ENCODE measurements around the gene EHD1. TPM values are rescaled to one million over a fixed set of nuclear protein-coding genes. Genes with fewer than 3 reads are reported as not detected.

Gene EHD1
- total RNA-seq, 2 donors from 2014 or later = 67.4 to 140 TPM

DNA sequence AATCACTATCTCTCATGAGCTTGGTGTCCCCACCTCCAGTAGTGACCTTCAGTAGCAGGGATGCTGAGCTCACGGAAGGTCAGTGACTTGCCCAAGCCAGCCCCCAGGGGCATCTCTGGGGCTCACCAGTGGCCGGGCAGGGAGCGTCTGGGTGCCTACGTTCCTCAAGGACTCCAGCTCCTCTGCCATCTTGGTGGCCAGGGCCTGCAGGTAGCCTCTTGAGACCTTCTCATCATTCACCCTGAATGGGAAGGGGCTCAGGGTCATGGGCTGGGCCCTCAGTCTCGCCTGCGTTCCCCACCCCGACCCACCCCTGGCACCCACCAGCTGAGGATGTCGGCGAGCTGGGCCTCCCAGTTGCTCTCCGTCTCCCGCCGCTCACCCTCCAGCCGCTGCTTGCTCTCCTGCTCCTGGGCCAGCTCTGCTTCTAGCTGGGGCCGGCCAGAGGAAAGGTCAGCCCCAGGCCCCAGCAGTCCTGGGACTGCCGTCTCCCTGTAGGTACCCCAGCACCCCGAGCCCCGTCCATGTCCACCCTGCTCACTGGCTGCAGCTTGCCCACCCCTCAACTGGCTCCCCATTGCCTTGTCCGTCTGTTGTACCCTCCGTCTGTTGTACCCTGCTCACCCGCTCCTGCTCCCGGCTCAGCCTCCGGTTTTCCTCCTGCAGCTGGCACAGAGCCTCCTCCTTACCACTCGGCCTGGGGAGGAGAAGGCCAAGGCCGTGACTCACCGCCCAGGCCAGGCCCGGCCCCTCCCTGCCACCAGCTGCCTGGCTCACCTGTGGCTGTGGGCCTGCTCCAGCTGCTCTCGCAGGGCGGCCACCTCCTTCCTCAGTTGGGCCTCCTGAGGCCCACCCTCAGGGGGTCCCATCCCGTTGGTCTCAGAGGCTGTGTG, 43.5 kb downstream of the EHD1 start:
- Histone ChIP-seq H3K27me3 (replicated peaks; ENCODE audit: insufficient read depth) (no peaks in the 10 kb centered on the region), H3K9me3 (no peaks in the 10 kb centered on the region), H3K27ac (no peak overlapping the region), H3K36me3 (no peaks in the 10 kb centered on the region), H3K4me3 (no peak overlapping the region), H3K4me1 (ENCODE audit: control insufficient read depth in 1 of 2, low read depth in 2 of 2) (no peaks in the 10 kb centered on the region)
- no peak for DNase-seq (ENCODE audit: low spot score)
- TF ChIP-seq, protein P1, sequence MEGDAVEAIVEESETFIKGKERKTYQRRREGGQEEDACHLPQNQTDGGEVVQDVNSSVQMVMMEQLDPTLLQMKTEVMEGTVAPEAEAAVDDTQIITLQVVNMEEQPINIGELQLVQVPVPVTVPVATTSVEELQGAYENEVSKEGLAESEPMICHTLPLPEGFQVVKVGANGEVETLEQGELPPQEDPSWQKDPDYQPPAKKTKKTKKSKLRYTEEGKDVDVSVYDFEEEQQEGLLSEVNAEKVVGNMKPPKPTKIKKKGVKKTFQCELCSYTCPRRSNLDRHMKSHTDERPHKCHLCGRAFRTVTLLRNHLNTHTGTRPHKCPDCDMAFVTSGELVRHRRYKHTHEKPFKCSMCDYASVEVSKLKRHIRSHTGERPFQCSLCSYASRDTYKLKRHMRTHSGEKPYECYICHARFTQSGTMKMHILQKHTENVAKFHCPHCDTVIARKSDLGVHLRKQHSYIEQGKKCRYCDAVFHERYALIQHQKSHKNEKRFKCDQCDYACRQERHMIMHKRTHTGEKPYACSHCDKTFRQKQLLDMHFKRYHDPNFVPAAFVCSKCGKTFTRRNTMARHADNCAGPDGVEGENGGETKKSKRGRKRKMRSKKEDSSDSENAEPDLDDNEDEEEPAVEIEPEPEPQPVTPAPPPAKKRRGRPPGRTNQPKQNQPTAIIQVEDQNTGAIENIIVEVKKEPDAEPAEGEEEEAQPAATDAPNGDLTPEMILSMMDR (IDR thresholded peaks at IDR 0.05) = no peak
- no peak for ATAC-seq (ENCODE audit: insufficient number of reproducible peaks, low FRiP score, low read depth)

DNA sequence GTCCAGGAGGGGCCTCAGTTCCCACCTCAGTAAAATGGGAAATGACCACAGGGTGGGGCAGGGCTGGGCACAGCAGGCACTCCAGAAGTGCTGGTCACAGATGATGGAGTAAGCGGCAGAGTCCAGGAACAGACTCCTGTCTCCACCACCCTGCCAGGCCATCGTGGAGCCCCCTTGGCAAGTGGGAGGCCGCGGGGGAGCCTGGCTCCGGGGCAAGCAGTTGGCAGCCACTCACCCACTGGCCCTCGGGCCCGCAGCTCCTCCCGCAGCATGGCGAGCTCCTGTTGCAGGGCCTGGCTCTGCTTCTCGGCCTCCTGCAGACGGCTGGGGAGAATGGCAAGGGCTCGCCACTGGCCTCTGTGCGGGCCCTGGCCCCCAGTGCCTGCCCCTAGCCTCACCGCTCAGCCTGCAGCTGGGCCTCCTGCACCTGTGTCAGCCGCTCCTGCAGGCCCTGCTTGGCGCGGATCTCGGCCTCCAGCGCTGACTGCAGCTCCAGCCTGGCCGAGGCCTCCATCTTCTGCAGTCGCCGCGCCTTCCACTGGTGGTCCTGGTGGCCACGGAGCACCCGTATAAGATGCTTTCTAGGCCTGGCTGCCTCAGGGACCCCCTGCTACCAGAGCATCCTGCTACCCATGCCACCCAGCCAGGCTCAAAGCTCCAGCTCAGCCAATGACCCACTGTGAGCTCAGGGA, 44.2 kb downstream of the EHD1 start:
- ATAC-seq (ENCODE audit: insufficient number of reproducible peaks, low FRiP score, low read depth) (no peak), DNase-seq (ENCODE audit: low spot score) (no peak)
- Histone ChIP-seq H3K27me3 (replicated peaks; ENCODE audit: insufficient read depth) (no peaks in the 10 kb centered on the region), H3K36me3 (no peaks in the 10 kb centered on the region), H3K27ac (no peak overlapping the region), H3K4me3 (no peak overlapping the region), H3K9me3 (no peaks in the 10 kb centered on the region), H3K4me1 (ENCODE audit: control insufficient read depth in 1 of 2, low read depth in 2 of 2) (no peaks in the 10 kb centered on the region)
- TF ChIP-seq, protein P1 (IDR thresholded peaks at IDR 0.05) = no peak

DNA sequence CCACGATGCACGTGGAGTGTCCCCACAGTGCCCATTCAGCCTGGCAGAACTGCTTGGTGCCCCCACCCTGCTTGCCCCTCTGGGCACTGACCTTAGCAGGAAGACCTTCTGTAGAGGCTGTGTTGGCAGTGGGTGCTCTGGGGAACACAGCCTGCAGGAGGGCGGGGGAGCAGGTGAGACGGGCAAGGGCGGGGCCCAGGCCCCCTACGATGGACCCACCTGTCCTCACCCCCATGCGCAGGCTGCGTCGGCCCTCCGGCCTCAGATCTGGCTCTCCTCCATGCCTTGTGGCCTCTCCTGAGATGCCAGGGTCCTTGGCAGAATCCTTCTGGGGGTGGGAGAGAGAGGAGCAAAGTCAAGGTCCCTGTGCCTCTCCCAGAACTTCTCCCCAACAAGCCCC, 44.9 kb downstream of the EHD1 start:
- no peak overlapping the region for H3K4me3 ChIP-seq
- H3K36me3 ChIP-seq = no peaks in the 10 kb centered on the region
- H3K4me1 ChIP-seq (ENCODE audit: control insufficient read depth in 1 of 2, low read depth in 2 of 2) = no peaks in the 10 kb centered on the region
- no peaks in the 10 kb centered on the region for H3K9me3 ChIP-seq
- TF ChIP-seq, protein P1 (IDR thresholded peaks at IDR 0.05) = no peak
- ATAC-seq (ENCODE audit: insufficient number of reproducible peaks, low FRiP score, low read depth) = no peak
- H3K27ac ChIP-seq = no peak overlapping the region
- no peak for DNase-seq (ENCODE audit: low spot score)
- H3K27me3 ChIP-seq (replicated peaks; ENCODE audit: insufficient read depth) = no peaks in the 10 kb centered on the region

DNA sequence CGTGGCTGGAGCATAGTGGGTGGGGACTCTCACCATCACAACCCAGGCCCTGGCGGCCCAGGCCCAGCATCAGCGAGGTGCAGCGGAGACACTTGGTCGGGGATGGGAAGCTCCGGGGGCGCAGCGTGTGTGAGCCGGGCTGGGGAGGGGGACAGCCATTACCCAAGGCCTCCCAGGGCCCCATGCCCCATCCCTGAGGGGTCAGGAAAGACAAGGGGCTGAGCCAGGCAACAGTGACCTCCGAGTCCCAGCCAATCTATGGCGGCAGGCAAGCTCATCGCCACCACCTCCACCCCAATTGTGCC, 45.3 kb downstream of the EHD1 start:
- Histone ChIP-seq H3K27me3 (replicated peaks; ENCODE audit: insufficient read depth) (no peaks in the 10 kb centered on the region), H3K4me1 (ENCODE audit: control insufficient read depth in 1 of 2, low read depth in 2 of 2) (no peaks in the 10 kb centered on the region), H3K9me3 (no peaks in the 10 kb centered on the region), H3K36me3 (no peaks in the 10 kb centered on the region), H3K4me3 (no peak overlapping the region), H3K27ac (no peak overlapping the region)
- ATAC-seq (ENCODE audit: insufficient number of reproducible peaks, low FRiP score, low read depth) (no peak), DNase-seq (ENCODE audit: low spot score) (no peak)
- TF ChIP-seq, protein P1 (IDR thresholded peaks at IDR 0.05) = no peak

DNA sequence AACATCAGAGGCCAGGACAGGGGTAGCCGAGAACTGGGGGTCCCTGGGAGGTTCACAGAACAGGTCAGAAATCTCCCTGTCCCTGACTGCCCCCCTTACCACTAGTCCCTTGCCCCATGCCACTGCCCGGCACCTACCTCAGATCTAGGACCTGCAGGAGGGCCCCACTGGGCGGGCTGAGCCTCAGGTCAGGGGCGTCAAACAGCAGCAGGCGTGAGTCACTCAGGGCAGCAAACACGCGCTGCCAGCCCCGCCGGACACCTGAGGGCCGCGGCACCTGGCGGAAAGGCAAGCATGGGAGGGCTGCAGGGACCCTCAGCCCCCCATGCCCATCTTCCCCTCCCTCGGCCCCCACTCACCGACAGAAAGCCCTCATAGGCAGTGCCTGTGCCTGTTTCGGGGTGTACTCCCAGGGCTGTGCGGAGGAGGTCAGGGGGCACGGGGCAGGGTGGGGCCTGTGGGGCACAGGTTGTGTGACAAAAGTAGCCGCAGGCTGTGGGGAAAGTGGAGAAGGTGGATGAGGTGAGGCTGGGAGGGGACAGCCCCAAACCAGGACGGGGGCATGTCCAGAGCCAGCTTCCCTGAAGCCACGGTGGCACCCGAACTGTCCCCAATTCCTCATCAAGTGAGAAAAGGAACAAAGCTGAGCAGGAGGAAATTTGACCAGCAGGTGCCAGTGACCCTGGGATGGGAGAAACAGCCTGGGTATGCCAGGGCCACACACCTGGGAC, 45.8 kb downstream of the EHD1 start:
- Histone ChIP-seq H3K27me3 (replicated peaks; ENCODE audit: insufficient read depth) (no peaks in the 10 kb centered on the region), H3K9me3 (no peaks in the 10 kb centered on the region), H3K27ac (no peak overlapping the region), H3K4me1 (ENCODE audit: control insufficient read depth in 1 of 2, low read depth in 2 of 2) (no peaks in the 10 kb centered on the region), H3K4me3 (no peak overlapping the region), H3K36me3 (no peaks in the 10 kb centered on the region)
- no peak for ATAC-seq (ENCODE audit: insufficient number of reproducible peaks, low FRiP score, low read depth)
- no peak for DNase-seq (ENCODE audit: low spot score)
- TF ChIP-seq, protein P1 (IDR thresholded peaks at IDR 0.05) = no peak

Data from thoracic aorta (tissue), 2 donors.